Measurements from ENCODE around the gene TRNAU1AP.
"Not testable (repeated sequence)": the region's sequence is repeated elsewhere in the genome, so short reads cannot be mapped to it uniquely, and the experiment has no call there.

DNA sequence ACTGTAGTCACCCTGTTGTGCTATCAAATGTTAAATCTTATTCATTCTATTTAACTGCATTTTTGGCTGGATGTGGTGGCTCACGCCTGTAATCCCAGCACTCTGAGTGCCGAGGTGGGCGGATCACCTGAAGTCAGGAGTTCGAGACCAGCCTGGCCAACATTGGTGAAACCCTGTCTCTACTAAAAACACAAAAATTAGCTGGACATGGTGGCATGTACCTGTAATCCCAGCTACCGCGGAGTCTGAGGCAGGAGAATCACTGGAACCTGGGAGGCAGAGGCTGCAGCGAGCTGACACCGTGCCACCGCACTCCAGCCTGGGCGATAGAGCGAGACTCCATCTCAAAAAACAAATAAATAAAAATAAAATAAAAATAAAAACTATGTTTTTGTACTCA lies 43.4 kb downstream of the TRNAU1AP start:
- TF ChIP-seq JUND (IDR thresholded peaks at IDR 0.05; ENCODE audit: low read depth, low read length); TCF12 (IDR thresholded peaks at IDR 0.05; ENCODE audit: low read depth, low read length); EZH2 (IDR thresholded peaks at IDR 0.05; ENCODE audit: borderline replicate concordance, control insufficient read depth, low read depth, low read length); EP300 (IDR thresholded peaks at IDR 0.05; ENCODE audit: borderline replicate concordance in 1 of 2, control insufficient read depth in 1 of 2, low read depth in 2 of 2, low read length in 2 of 2); ZNF207 (IDR thresholded peaks at IDR 0.05; ENCODE audit: borderline replicate concordance); CREB1 (IDR thresholded peaks at IDR 0.05; ENCODE audit: low read depth); CBFB (IDR thresholded peaks at IDR 0.05; ENCODE audit: low read depth); NFXL1 (IDR thresholded peaks at IDR 0.05; ENCODE audit: borderline replicate concordance); RAD21 (IDR thresholded peaks at IDR 0.05; ENCODE audit: insufficient read depth, low read depth, low read length): not testable (repeated sequence)
- TF ChIP-seq, protein P1, sequence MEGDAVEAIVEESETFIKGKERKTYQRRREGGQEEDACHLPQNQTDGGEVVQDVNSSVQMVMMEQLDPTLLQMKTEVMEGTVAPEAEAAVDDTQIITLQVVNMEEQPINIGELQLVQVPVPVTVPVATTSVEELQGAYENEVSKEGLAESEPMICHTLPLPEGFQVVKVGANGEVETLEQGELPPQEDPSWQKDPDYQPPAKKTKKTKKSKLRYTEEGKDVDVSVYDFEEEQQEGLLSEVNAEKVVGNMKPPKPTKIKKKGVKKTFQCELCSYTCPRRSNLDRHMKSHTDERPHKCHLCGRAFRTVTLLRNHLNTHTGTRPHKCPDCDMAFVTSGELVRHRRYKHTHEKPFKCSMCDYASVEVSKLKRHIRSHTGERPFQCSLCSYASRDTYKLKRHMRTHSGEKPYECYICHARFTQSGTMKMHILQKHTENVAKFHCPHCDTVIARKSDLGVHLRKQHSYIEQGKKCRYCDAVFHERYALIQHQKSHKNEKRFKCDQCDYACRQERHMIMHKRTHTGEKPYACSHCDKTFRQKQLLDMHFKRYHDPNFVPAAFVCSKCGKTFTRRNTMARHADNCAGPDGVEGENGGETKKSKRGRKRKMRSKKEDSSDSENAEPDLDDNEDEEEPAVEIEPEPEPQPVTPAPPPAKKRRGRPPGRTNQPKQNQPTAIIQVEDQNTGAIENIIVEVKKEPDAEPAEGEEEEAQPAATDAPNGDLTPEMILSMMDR (IDR thresholded peaks at IDR 0.05 in 2 of 3, conservative IDR thresholded peaks at IDR 0.05 in 1 of 3; ENCODE audit: control insufficient read depth in 2 of 3, extremely low read depth in 1 of 3, insufficient read depth in 1 of 3, low read depth in 3 of 3, low read length in 3 of 3) = not testable (repeated sequence)
- TF ChIP-seq, protein P2, sequence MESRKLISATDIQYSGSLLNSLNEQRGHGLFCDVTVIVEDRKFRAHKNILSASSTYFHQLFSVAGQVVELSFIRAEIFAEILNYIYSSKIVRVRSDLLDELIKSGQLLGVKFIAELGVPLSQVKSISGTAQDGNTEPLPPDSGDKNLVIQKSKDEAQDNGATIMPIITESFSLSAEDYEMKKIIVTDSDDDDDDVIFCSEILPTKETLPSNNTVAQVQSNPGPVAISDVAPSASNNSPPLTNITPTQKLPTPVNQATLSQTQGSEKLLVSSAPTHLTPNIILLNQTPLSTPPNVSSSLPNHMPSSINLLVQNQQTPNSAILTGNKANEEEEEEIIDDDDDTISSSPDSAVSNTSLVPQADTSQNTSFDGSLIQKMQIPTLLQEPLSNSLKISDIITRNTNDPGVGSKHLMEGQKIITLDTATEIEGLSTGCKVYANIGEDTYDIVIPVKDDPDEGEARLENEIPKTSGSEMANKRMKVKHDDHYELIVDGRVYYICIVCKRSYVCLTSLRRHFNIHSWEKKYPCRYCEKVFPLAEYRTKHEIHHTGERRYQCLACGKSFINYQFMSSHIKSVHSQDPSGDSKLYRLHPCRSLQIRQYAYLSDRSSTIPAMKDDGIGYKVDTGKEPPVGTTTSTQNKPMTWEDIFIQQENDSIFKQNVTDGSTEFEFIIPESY (IDR thresholded peaks at IDR 0.05) = not testable (repeated sequence)
- TF ChIP-seq, protein P3, sequence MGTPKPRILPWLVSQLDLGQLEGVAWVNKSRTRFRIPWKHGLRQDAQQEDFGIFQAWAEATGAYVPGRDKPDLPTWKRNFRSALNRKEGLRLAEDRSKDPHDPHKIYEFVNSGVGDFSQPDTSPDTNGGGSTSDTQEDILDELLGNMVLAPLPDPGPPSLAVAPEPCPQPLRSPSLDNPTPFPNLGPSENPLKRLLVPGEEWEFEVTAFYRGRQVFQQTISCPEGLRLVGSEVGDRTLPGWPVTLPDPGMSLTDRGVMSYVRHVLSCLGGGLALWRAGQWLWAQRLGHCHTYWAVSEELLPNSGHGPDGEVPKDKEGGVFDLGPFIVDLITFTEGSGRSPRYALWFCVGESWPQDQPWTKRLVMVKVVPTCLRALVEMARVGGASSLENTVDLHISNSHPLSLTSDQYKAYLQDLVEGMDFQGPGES (IDR thresholded peaks at IDR 0.05) = not testable (repeated sequence)

Data from GM12878 (cell line).